KMS-11 (cell line): Measurements from ENCODE around the gene CCDC146.

Source experiments
- H2AFZ ChIP-seq: fragments of 200-600 bp; sonication (generic); 2 replicates; pipeline ENCODE4 v1.6.1; 2016; ENCODE audit warnings: antibody characterized with exemption, mixed run types, low read depth
- H3K27ac ChIP-seq: fragments of 200-600 bp; sonication (generic); 2 replicates; pipeline ENCODE4 v1.6.1; 2016; ENCODE audit warnings: mild to moderate bottlenecking, mixed run types
- H3K27me3 ChIP-seq: fragments of 200-600 bp; sonication (generic); 2 replicates; pipeline ENCODE4 v1.6.1; 2017; ENCODE audit warnings: mild to moderate bottlenecking, low read depth, mixed run types, moderate library complexity; ENCODE audit not compliant: insufficient read depth
- H3K36me3 ChIP-seq: fragments of 200-600 bp; sonication (generic); 2 replicates; pipeline ENCODE4 v1.6.1; 2017; ENCODE audit warnings: mild to moderate bottlenecking, mixed run types; ENCODE audit not compliant: insufficient read depth
- H3K4me1 ChIP-seq: fragments of 200-600 bp; sonication (generic); 2 replicates; pipeline ENCODE4 v1.6.1; 2016; ENCODE audit warnings: mild to moderate bottlenecking, low read depth, mixed run types; ENCODE audit not compliant: poor library complexity, severe bottlenecking
- H3K4me2 ChIP-seq: fragments of 200-600 bp; sonication (generic); 2 replicates; pipeline ENCODE4 v1.7.0; 2016; ENCODE audit warnings: mild to moderate bottlenecking, mixed run types
- H3K4me3 ChIP-seq: fragments of 200-600 bp; sonication (generic); IDR thresholded peaks from 2 replicates; pipeline ENCODE4 v1.6.1; 2017; ENCODE audit warnings: low read depth, low read length, mixed read lengths; ENCODE audit not compliant: insufficient read depth
- H3K79me2 ChIP-seq: fragments of 200-600 bp; sonication (generic); 2 replicates; pipeline ENCODE4 v1.6.1; 2016; ENCODE audit warnings: low read depth, mixed run types; ENCODE audit not compliant: insufficient read depth
- H3K9ac ChIP-seq: fragments of 200-600 bp; sonication (generic); 2 replicates; pipeline ENCODE4 v1.6.1; 2016; ENCODE audit warnings: mild to moderate bottlenecking, mixed run types
- H4K20me1 ChIP-seq: fragments of 200-600 bp; sonication (generic); 2 replicates; pipeline ENCODE4 v1.6.1; 2016; ENCODE audit warnings: mild to moderate bottlenecking, mixed run types; ENCODE audit not compliant: insufficient read depth
- TF ChIP-seq, protein P1 (sequence below): fragments of 200-600 bp; sonication (generic); conservative IDR thresholded peaks from 2 replicates; pipeline ENCODE4 v1.6.1; 2017; ENCODE audit warnings: low read depth, mild to moderate bottlenecking, antibody characterized with exemption, low read length, moderate library complexity, mixed read lengths

The CCDC146 gene

GRCh38 chr7:77199013-77199966, 76.9 kb downstream of the CCDC146 start, which contains the start of gene FGL2:
TSS of gene FGL2 (minus strand) at chr7:77199819. CDS start at chr7:77199793, 26 bp downstream.
- no peak within 1 kb of the TSS for H3K4me2 ChIP-seq

GRCh38 chr7:77200542-77200941, 78.1 kb downstream of the CCDC146 start:
- Histone ChIP-seq H3K9ac (no peak overlapping the region), H3K79me2 (no peaks in the 10 kb centered on the region), H3K27me3 (no peaks in the 10 kb centered on the region), H3K4me1 (peaks cover 20% of the 10 kb centered on the region), H3K27ac (no peak overlapping the region), H2AFZ (no peak overlapping the region), H3K36me3 (no peaks in the 10 kb centered on the region), H3K4me2 (no peak overlapping the region), H4K20me1 (no peaks in the 10 kb centered on the region), H3K4me3 (no peak overlapping the region)
- TF ChIP-seq, protein P1, sequence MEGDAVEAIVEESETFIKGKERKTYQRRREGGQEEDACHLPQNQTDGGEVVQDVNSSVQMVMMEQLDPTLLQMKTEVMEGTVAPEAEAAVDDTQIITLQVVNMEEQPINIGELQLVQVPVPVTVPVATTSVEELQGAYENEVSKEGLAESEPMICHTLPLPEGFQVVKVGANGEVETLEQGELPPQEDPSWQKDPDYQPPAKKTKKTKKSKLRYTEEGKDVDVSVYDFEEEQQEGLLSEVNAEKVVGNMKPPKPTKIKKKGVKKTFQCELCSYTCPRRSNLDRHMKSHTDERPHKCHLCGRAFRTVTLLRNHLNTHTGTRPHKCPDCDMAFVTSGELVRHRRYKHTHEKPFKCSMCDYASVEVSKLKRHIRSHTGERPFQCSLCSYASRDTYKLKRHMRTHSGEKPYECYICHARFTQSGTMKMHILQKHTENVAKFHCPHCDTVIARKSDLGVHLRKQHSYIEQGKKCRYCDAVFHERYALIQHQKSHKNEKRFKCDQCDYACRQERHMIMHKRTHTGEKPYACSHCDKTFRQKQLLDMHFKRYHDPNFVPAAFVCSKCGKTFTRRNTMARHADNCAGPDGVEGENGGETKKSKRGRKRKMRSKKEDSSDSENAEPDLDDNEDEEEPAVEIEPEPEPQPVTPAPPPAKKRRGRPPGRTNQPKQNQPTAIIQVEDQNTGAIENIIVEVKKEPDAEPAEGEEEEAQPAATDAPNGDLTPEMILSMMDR: no peak

More at GRCh38 chr7:77199013-77199966, 76.9 kb downstream of the CCDC146 start, which contains the start of gene FGL2:
- H3K36me3 ChIP-seq: no peaks in the 10 kb centered on the region
- H3K27me3 ChIP-seq: no peaks in the 10 kb centered on the region
- TF ChIP-seq, protein P1: no peak
- H3K9ac ChIP-seq: no peak within 1 kb of the TSS
- H4K20me1 ChIP-seq: no peaks in the 10 kb centered on the region
- no peaks in the 10 kb centered on the region for H3K79me2 ChIP-seq
- peaks cover 20% of the 10 kb centered on the region for H3K4me1 ChIP-seq
- no peak within 1 kb of the TSS for H2AFZ ChIP-seq
- H3K27ac ChIP-seq: no peak within 1 kb of the TSS
- H3K4me3 ChIP-seq: no peak within 1 kb of the TSS

- H3K79me2 ChIP-seq: no peaks in the 10 kb centered on the region
- H3K27me3 ChIP-seq: no peaks in the 10 kb centered on the region
- no peak overlapping the region for H3K4me3 ChIP-seq
- no peak overlapping the region for H3K9ac ChIP-seq
- H4K20me1 ChIP-seq: no peaks in the 10 kb centered on the region
- TF ChIP-seq, protein P1: no peak
- peaks cover 20% of the 10 kb centered on the region for H3K4me1 ChIP-seq
- H2AFZ ChIP-seq: peak overlapping the region; percentile 29; the same call in 1 of the 2 replicates
- H3K27ac ChIP-seq: peak overlapping the region; percentile 20; the same call in 1 of the 2 replicates
- H3K4me2 ChIP-seq: peak overlapping the region; percentile 49
- no peaks in the 10 kb centered on the region for H3K36me3 ChIP-seq
Observed at GRCh38 chr7:77202481-77202976, 80.1 kb downstream of the CCDC146 start.

DNA sequence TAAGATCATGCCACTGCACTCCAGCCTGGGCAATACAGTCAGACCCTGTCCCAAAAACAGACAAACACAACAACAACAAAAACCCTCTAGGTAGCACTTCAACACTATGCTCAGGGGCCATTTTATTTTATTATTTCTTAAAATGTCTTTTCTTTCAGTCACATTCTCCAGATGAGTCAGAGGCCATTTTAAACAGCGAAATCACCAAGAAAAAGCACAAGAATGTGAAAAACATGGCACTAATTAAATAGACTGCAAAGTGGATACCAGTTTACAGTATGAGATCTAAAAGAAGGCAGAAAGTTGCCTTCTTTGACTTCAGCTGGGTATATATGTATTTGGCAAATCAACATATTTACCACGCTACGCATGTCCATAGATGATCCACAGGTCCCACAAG, 83.3 kb downstream of the CCDC146 start:
- TF ChIP-seq, protein P1: no peak
- H3K27me3 ChIP-seq: no peaks in the 10 kb centered on the region
- no peak overlapping the region for H3K4me3 ChIP-seq
- H2AFZ ChIP-seq: no peak overlapping the region
- H3K9ac ChIP-seq: no peak overlapping the region
- peaks cover 20% of the 10 kb centered on the region for H3K4me1 ChIP-seq
- no peaks in the 10 kb centered on the region for H3K79me2 ChIP-seq
- no peak overlapping the region for H3K4me2 ChIP-seq
- no peak overlapping the region for H3K27ac ChIP-seq
- H4K20me1 ChIP-seq: no peaks in the 10 kb centered on the region
- H3K36me3 ChIP-seq: no peaks in the 10 kb centered on the region
